ENCODE measurements around the gene GPER1.

The GPER1 gene

DNA sequence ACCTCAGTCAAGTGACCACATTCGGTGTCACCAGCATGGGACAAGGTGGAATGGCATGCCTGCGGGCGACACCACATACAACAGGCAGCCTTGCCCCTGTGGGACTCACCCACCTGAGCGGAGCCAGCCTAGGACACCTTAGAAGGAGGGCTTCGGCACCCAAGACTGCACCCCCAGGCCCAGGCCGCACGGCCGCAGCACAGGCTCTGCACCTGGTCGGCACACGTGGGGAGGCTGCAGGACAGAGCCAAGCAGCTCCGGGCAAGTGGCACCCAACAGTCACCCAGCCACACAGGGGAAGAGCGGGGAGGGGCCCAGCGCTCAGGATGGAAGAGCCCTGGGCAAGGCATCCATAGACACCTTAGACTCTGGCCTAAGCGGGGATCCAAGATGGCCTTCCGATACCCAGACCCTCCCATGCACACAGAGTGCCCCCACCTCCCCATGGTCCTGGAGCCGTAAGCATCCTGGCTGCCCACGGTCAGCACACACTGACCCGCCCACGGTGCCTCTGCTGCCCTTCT is 16.1 kb upstream of the GPER1 start:
- TF ChIP-seq GATA2 (IDR thresholded peaks at IDR 0.05; ENCODE audit: low read depth, low read length) (no peak), GATA3 (IDR thresholded peaks at IDR 0.05; ENCODE audit: low read depth, low read length) (no peak)

DNA sequence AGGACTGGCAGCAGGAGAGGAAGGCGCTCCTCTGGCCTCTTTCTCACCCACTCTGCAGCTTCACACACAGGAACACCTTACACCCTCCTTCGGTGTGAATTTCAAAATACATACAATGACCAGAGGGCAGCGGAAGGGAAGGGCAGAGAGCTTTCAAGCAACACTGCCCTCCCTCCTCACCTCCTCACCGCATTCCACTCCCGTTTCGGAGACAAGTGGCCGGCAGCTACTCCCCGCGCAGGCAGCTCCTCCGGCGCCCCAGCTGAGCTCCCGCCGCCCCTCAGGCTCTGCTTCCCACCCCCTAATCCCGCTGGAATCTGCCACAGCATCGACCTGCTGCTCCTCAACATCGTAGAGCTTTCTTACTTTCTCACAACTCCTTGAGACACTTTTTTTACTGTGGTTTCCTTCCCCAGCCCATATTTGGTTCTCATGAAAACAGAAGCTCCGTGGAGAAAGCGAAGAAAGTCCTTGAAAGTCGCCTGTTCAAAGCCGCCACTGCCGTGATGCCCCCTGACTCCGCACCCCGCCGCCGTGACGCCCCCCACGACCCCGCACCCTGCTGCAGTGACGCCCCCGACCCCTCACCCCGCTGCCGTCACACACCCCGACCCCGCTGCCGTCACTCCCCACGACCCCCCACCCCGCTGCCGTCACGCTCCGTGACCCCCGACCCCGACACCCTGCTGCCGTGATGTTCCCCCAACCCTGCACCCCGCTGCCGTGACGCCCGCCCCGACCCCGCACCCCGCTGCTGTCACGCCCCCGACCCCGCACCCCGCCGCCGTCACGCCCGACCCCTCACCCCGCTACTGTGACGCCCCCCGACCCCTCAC is 14.6 kb upstream of the GPER1 start:
- TF ChIP-seq GATA2 (IDR thresholded peaks at IDR 0.05; ENCODE audit: low read depth, low read length) (no peak), GATA3 (IDR thresholded peaks at IDR 0.05; ENCODE audit: low read depth, low read length) (no peak)

DNA sequence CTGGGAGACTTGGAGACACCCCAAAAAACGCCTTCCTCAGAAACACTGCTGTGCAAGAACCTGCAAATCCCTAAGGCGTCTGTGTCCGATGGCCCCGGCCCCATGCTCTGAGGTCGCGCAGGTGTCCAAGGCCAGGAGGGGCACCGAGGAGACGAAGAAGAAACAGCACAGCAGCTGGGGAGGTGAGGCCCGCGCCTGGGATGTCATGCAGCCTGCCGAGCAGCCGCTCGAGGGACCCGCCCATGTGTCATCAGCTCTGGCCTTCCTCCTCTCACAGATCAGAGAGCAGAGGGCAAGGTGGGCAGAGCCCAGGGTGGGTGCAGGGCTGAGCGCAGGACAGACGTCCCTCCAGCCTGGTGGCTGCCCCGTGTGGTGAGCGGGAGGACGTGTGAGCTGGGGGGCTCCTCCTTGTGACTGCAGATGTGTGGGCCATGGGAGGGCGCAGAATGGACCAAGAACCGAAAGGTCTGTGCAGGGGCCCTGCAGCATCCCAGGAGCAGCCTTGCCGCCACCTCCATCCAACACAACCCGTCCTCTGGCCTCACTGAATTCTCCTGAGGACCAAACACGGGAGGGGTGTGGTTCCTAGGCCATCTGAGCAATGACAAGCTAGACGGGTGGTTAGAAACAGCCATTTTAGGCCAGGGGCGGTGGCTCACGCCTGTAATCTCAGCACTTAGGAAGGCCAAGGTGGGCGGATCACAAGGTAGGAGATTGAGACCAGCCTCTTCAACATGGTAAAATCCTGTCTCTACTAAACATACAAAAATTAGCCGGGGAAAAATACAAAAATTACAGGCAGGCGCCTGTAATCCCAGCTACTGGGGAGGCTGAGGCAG is 13.1 kb upstream of the GPER1 start:
- TF ChIP-seq GATA3 (IDR thresholded peaks at IDR 0.05; ENCODE audit: low read depth, low read length) (no peak), GATA2 (IDR thresholded peaks at IDR 0.05; ENCODE audit: low read depth, low read length) (no peak)

DNA sequence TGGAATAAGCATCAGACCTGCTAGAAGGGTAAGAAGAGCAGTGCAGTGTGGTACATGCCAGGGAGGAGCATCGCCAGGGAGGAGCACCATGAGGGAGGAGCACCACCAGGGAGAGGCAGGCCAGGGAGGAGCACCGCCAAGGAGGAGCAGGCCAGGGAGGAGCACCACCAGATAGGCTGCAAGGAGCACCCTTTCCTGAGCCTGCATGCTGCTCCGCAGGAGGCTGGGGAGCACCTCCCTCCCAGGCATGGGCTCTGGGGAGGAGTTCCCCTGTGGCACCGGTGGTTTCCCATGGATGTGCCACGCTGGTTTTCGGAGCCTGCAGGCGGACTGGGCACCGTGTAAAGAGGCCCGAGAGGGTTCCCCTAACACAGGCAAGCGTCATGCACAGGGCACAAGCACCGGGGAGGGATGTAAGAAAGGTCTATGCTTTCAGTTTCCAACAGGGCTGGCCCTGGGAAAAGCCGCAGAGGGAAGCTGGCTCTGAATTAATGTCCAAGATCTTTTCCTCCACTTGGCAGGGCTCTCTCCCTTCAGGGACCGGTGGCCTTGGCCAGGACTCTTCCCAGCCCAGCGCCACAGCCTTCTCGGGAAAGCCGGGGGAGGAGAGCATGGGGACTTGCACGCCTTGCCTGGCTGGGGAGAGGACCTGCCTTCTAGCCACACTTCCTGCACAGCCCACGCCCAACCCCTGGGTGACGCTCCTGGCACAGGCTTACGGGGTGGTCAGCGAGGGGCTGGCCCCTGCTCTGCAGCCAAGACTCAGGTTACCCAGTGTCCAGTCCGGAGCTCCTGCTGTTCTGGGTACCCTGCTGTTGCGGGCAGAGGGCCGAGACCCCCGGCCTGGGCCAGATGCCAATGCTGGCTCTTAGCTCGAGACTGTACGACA is 11.5 kb upstream of the GPER1 start:
- TF ChIP-seq GATA3 (IDR thresholded peaks at IDR 0.05; ENCODE audit: low read depth, low read length) (no peak), GATA2 (IDR thresholded peaks at IDR 0.05; ENCODE audit: low read depth, low read length) (no peak)

DNA sequence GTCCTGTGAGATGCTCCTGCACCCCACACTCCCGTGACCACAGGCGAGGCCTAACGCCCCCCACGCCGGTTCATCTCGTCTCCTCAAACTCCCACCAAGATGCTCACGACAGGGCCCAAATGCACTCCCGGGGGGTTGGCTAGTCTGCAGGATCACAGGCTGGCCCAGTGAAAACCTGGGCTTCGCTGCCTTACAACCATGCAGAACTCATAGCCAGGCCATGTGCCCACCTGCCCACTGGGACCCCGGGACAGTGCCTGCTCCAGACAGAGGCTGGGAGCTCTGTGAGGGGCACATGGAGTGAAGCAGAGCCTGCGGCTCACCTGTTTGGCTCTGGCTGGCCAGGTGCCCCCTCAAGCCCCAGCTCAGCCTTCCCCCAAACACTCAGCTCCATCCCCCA is 9.4 kb upstream of the GPER1 start:
- TF ChIP-seq GATA3 (IDR thresholded peaks at IDR 0.05; ENCODE audit: low read depth, low read length) (no peak), GATA2 (IDR thresholded peaks at IDR 0.05; ENCODE audit: low read depth, low read length) (no peak)

DNA sequence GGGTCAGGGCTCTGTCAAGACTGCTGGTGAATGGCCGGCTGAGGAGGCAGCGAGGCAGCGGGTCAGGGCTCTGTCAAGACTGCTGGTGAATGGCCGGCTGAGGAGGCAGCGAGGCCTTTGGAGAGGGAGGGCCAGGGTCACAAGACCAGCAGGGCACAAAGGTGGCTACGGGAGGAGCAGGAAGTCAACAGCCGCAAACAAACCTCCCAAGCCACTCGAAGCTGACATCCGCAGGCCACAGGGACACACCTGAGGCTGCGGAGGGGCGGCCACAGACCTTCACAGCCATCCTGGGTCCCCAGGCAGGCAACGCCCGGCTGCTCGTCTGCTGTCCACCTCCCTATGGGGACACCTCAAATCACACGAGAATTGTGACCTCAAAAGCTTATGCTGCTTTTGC is 8.9 kb upstream of the GPER1 start:
- TF ChIP-seq GATA3 (IDR thresholded peaks at IDR 0.05; ENCODE audit: low read depth, low read length) (no peak), GATA2 (IDR thresholded peaks at IDR 0.05; ENCODE audit: low read depth, low read length) (no peak)

DNA sequence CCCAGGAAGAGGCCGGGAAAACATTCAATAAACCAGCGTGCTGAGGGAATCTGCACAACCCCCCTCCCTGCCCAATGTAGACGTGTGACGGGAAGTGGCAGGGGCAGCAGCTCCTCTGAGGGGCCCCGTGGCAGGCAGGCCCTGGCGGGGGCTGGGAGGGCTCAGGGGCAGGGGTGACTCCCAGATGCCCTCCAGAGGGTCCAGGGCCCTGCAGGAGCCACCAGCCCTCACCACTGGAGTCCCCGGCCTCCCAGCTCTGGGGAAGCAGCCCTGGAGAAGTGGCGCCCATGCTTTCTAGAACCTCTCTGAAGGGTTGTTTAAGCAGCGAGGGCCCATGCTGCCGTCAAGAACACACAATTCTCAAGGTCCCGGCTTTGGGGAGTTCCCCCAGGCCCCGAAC is 8.4 kb upstream of the GPER1 start:
- TF ChIP-seq GATA2 (IDR thresholded peaks at IDR 0.05; ENCODE audit: low read depth, low read length), result no peak
- no peak for TF ChIP-seq GATA3 (IDR thresholded peaks at IDR 0.05; ENCODE audit: low read depth, low read length)

DNA sequence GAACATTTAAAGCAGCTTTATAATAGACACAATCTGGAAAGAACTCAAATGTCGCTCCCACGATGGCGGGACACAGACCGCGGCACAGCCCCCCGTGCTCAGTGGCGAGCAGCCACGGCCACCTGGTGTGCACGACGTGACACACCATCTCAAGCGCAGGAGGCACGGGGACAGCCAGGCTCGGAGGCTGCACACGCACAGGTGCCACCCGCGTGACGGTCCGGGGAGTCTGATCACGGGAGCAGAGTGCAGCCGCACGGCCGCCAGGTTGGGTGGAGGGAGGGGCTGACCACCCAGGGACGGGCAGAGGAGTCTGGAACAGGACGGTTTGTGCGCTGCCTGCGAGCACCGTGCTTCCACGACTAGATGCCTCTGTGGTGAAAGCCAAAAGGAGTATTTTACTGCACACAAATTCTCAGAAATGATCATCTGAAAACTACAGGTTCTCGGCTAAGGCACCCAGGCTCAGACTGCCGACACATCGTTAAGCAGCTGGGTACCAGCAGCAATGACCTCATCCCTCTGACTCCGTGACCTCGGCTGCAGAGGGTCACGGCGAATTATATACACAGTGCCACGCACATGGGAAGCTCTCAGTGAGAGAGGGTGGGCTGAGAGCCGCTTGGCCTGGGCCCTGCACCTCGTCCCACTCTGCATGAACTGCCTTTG is 7.5 kb upstream of the GPER1 start:
- no peak for TF ChIP-seq GATA3 (IDR thresholded peaks at IDR 0.05; ENCODE audit: low read depth, low read length)

DNA sequence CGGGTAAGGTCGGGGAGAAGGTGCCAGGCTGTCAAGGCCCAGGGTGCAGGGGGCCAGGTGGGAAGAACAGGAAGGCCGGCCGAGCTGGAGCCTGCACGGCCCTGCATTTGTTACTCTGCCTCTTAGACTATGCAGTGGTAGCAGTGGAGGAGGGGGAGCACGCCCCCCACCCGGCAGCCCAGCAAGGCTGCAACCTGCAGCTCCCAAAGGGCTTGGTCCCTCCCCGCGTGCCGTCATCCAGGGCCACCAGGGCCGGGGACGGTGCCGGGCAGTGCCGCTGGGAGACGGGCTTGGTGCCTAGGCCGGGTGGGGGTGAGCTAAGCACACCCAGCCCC is 7.0 kb upstream of the GPER1 start:
- TF ChIP-seq GATA2 (IDR thresholded peaks at IDR 0.05; ENCODE audit: low read depth, low read length) (no peak), GATA3 (IDR thresholded peaks at IDR 0.05; ENCODE audit: low read depth, low read length) (no peak)

DNA sequence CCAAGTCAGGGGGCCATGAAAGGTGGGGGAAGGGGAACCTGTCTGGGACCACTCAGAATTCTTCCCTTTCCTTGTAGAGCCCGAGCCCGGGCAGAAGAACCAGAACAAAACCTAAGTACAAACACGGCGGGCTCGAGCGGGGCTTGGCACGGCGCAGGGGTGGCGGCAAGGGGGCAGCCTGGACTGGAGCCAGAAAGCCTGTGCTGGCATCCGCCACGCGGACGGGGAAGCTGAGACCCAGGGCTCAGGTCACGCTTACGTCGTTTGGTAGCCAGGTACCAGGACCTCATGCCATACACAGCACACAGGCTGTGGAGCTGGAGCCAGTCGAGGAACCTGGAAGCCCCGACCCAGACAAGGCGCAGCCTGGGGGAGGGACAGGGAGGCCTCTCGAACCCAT is 6.6 kb upstream of the GPER1 start:
- TF ChIP-seq GATA2 (IDR thresholded peaks at IDR 0.05; ENCODE audit: low read depth, low read length) (no peak), GATA3 (IDR thresholded peaks at IDR 0.05; ENCODE audit: low read depth, low read length) (no peak)

DNA sequence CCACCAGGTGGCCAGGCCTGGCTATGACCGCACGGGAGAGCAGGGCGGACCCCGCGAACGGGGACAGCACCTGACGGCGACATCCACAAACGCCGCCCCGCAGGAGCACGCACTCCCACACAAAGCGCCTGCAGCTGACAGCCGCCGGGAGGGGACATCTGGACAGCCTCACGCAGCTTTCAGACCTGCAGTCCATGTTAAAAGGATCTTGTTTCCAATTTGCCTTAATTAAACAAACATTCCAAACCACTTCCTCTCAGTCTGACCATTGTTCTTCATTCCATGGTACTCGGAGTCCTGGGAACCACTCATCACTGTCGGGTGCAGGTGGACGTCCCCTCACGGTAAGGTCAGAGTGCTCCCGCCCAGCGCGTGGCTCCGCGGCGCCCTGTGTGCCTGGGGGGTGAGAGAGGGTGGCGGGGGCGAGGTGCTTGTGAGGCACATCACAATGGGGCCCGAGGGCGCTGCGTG is 5.9 kb upstream of the GPER1 start:
- no peak for TF ChIP-seq GATA3 (IDR thresholded peaks at IDR 0.05; ENCODE audit: low read depth, low read length)
- no peak for TF ChIP-seq GATA2 (IDR thresholded peaks at IDR 0.05; ENCODE audit: low read depth, low read length)

DNA sequence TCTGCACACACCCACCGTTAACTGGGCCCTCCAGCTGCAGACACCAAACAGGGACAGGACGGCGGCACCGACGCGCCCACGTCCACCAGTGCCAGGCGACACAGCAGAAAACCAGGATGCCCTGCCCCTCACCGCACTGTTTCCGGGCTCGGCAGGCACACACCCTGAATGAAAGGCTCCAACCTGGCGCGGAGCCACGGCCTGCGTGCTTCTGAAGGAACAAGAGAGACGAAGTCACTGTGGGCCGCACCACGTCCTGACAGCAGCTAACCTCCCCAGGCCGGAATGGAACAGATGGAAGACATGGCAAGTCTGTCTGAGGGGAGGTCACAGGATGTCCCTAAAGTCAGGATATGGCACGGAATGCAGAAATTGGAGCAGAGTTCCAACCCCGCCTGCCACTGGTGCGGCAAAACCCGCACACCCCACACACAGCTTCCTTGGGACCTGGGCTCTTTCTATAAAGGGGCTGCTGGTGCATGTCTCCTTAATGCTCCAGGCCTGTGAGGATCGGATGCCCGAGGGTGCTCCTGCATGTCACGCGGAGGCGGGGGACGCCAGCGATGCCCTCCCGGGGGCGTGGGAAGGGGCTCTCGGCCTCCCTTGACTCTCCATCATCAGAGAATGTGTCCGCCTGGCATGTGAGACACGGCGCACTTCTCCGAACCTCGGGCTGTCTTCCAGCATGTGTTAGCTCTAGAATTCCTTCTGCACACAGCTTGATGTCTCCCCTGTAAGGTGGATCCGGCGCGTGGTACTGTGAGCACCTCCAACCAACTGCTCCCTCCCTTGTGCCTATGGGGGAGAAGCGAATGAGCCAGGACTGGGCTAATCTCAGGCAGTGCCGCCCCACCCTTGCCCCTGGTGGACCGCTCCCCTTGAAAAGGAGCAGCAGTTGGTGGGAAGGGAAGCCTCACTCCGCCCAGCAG is 3.9 kb upstream of the GPER1 start:
- TF ChIP-seq GATA2 (IDR thresholded peaks at IDR 0.05; ENCODE audit: low read depth, low read length), result no peak
- TF ChIP-seq GATA3 (IDR thresholded peaks at IDR 0.05; ENCODE audit: low read depth, low read length), result no peak

Measured in SH-SY5Y (cell line).